HepG2 (cell line): ENCODE measurements around the gene NOC3L. TPM values are rescaled to one million over a fixed set of nuclear protein-coding genes. Genes with fewer than 3 reads are reported as not detected.

Experiments used
- ATAC-seq: fragments of 200-7000 bp; cut with Tn5 transposase; 3 replicates; pipeline ENCODE4 v1.9.1; 2020; ENCODE audit warnings: mild to moderate bottlenecking, moderate library complexity
- BruUV-seq: library from RNA; stranded (reverse); fragments of 400-500 nt; replicated peaks from 2 replicates; lab custom pipeline; 2021; lab: Mats Ljungman, UMichigan
- CTCF ChIA-PET: fragments of 300-600 bp; formaldehyde crosslinking; extraction: SDS; loops from one replicate; lab custom pipeline; 2021; ENCODE audit warnings: low total read pairs, inconsistent platforms, low intra/inter-chr PET ratio; lab: Yijun Ruan, JAX
- POLR2A ChIA-PET: fragments of 350-600 bp; sonication (Branson Sonifier 250); formaldehyde crosslinking; loops from one replicate; lab custom pipeline; 2020; ENCODE audit warnings: antibody characterized with exemption, inconsistent platforms; lab: Yijun Ruan, JAX
- DNase-seq: peaks from one replicate; pipeline ENCODE4 v3.0.0-alpha.2; 2015; ENCODE audit warnings: low spot score
- FAIRE-seq: peaks from 3 replicates; lab custom pipeline; 2011; peaks lifted over from hg19 to GRCh38; lab: Jason Lieb, UNC
- H2AFZ ChIP-seq: one replicate; pipeline ENCODE4 v1.6.1; 2011; ENCODE audit warnings: low read length, inconsistent platforms
- H3K27ac ChIP-seq: fragments of 300-600 bp; 3 replicates; pipeline ENCODE4 v1.8.0; 2011; ENCODE audit warnings: mixed run types, mild to moderate bottlenecking, mixed read lengths, low read length, inconsistent platforms; ENCODE audit not compliant: insufficient read depth; ENCODE audit errors: extremely low read length
- H3K27me3 ChIP-seq, 2 experiments: fragments of 200-600 bp in 1 of 2; 2 replicates in 1 of 2; 3 replicates in 1 of 2; pipeline versions ENCODE4 v1.6.0 to v1.8.0; 2011; ENCODE audit warnings: low read length in 2 of 2, mild to moderate bottlenecking in 2 of 2, moderate library complexity in 2 of 2, inconsistent platforms in 1 of 2; ENCODE audit not compliant: insufficient read depth in 2 of 2, control insufficient read depth in 1 of 2
- H3K36me3 ChIP-seq, 2 experiments: fragments of 200-600 bp in 1 of 2; replicated peaks in 1 of 2; 2 replicates in 1 of 2; 3 replicates in 1 of 2; pipeline versions ENCODE4 v1.5.1 to v1.8.0; 2011; ENCODE audit warnings: low read length in 2 of 2, inconsistent platforms in 1 of 2; ENCODE audit not compliant: insufficient read depth in 2 of 2, control insufficient read depth in 1 of 2
- H3K4me1 ChIP-seq: 2 replicates; pipeline ENCODE4 v1.5.1; 2012; ENCODE audit warnings: low read length, inconsistent platforms; ENCODE audit not compliant: insufficient read depth
- H3K4me2 ChIP-seq: 2 replicates; pipeline ENCODE4 v1.6.0; 2011; ENCODE audit warnings: low read depth, low read length, inconsistent platforms
- H3K4me3 ChIP-seq, 3 experiments: fragments of 200-600 bp in 1 of 3; sonication (generic), shearing (Covaris generic) in 1 of 3; replicated peaks in 1 of 3; 2 replicates each; pipeline ENCODE4 v1.5.1; 2011 to 2016; ENCODE audit warnings: low read length in 3 of 3, inconsistent platforms in 2 of 3, low read depth in 2 of 3, mild to moderate bottlenecking in 2 of 3, control low read depth in 1 of 3, mixed read lengths in 1 of 3; ENCODE audit not compliant: insufficient read depth in 1 of 3
- H3K79me2 ChIP-seq: one replicate; pipeline ENCODE4 v1.6.1; 2011; ENCODE audit warnings: low read length, inconsistent platforms; ENCODE audit not compliant: insufficient read depth
- H3K9ac ChIP-seq: 2 replicates; pipeline ENCODE4 v1.6.0; 2011; ENCODE audit warnings: mild to moderate bottlenecking, low read depth, low read length, inconsistent platforms; ENCODE audit not compliant: insufficient read depth
- H3K9me3 ChIP-seq: 2 replicates; pipeline ENCODE4 v1.5.1; 2012; ENCODE audit warnings: mild to moderate bottlenecking, low read length
- H4K20me1 ChIP-seq: 2 replicates; pipeline ENCODE4 v1.6.0; 2011; ENCODE audit warnings: inconsistent platforms, mild to moderate bottlenecking, low read length, moderate library complexity; ENCODE audit not compliant: insufficient read depth
- CC2D1A ChIP-seq: sonication (generic); formaldehyde crosslinking; IDR thresholded peaks from 2 replicates; pipeline ENCODE4 v1.8.1; 2023; ENCODE audit warnings: mild to moderate bottlenecking, missing genetic modification reagents
- EHMT2 ChIP-seq: fragments of 200-600 bp; sonication (generic); IDR thresholded peaks from 2 replicates; pipeline ENCODE4 v1.7.0; 2017; ENCODE audit warnings: antibody characterized with exemption, low read depth, low read length, borderline replicate concordance
- GATAD1 ChIP-seq: IDR thresholded peaks from 2 replicates; pipeline ENCODE4 v1.6.1; 2016; ENCODE audit warnings: missing genetic modification reagents, missing compliant biosample characterization
- KLF12 ChIP-seq: sonication (generic); formaldehyde crosslinking; IDR thresholded peaks from 2 replicates; pipeline ENCODE4 v1.4.0; 2020; ENCODE audit warnings: missing genetic modification reagents, borderline replicate concordance
- MAX ChIP-seq: IDR thresholded peaks from 2 replicates; pipeline ENCODE4 v1.6.1; 2012; ENCODE audit warnings: inconsistent platforms
- MLX ChIP-seq: IDR thresholded peaks from 2 replicates; pipeline ENCODE4 v1.6.1; 2016
- MNT ChIP-seq: fragments of 450-650 bp; IDR thresholded peaks from 2 replicates; pipeline ENCODE4 v1.6.1; 2016
- RFXANK ChIP-seq: IDR thresholded peaks from 2 replicates; pipeline ENCODE4 v1.6.1; 2016
- SMC3 ChIP-seq: IDR thresholded peaks from 2 replicates; pipeline ENCODE4 v1.6.1; 2011; ENCODE audit warnings: low read length, improper control_type of control experiment
- ZBTB34 ChIP-seq: sonication (generic); formaldehyde crosslinking; IDR thresholded peaks from 2 replicates; pipeline ENCODE4 v1.8.0; 2022; ENCODE audit warnings: mild to moderate bottlenecking, missing genetic modification reagents
- ZC3H13 ChIP-seq: sonication (generic); formaldehyde crosslinking; IDR thresholded peaks from 2 replicates; pipeline ENCODE4 v1.8.1; 2023; ENCODE audit warnings: mild to moderate bottlenecking, missing genetic modification reagents, moderate library complexity
- ZNF17 ChIP-seq: sonication (generic); formaldehyde crosslinking; IDR thresholded peaks from 2 replicates; pipeline ENCODE4 v1.5.0; 2020; ENCODE audit warnings: mild to moderate bottlenecking, missing genetic modification reagents
- ZNF878 ChIP-seq: sonication (generic); formaldehyde crosslinking; IDR thresholded peaks from 2 replicates; pipeline ENCODE4 v1.8.1; 2023; ENCODE audit warnings: mild to moderate bottlenecking, missing genetic modification reagents, moderate library complexity
- WGBS: methylation state at CpG from one replicate; pipeline ENCODE4 v1.1.6; 2017; ENCODE audit warnings: low lambda C conversion rate; 5-methylcytosine and 5-hydroxymethylcytosine counted together
- in situ Hi-C: cut with HindIII; loops from 2 replicates; pipeline ENCODE4 v1.10.0; 2017; ENCODE audit warnings: low pct_unique_long_range_greater_than_20kb; ENCODE audit not compliant: extremely low pct_ligation_motif_present
- intact Hi-C: fragments of 100-400 bp; cut with micrococcal nuclease; formaldehyde crosslinking; loops from one replicate; pipeline ENCODE4 v1.10.0; 2022; ENCODE audit not compliant: unreplicated experiment
- polyA plus RNA-seq, 8 experiments: library from polyadenylated mRNA; depleted of rRNA in 3 of 8; stranded (reverse) in 7 of 8; unstranded in 1 of 8; fragments of >200 nt; fragmentation: Illumina TruSeq in 4 of 8; extraction: Trizol in 4 of 8; gene quantifications; 2 replicates each; pipeline versions ENCODE4 v1.2.1 to v1.2.3, GENCODE V29; 2011 to 2016; ENCODE audit warnings: low read depth in 4 of 8, missing spikeins in 1 of 8, mixed read lengths in 1 of 8; ENCODE audit not compliant: insufficient read depth in 1 of 8
- total RNA-seq, 5 experiments: library from RNA; depleted of rRNA; stranded (reverse); fragments of >200 nt; fragmentation: Illumina TruSeq; extraction: Trizol; gene quantifications; 2 replicates each; pipeline ENCODE4 v1.2.3, GENCODE V29; 2016; ENCODE audit warnings: low read depth in 1 of 5

Gene NOC3L
- total and polyA plus RNA-seq, 2 of the 13 experiments (the other 11 are each of a cell fraction or from before 2014, with no cell fraction given): 7.8 to 36.6 TPM

- H3K4me2 ChIP-seq: no peak overlapping the region
- TF ChIP-seq MNT (no peak), MLX (no peak), GATAD1 (CRISPR knock-in tag) (no peak)
- TF ChIP-seq, all 625 proteins: peak for 0
- Histone ChIP-seq H3K27me3 (no peaks in the 10 kb centered on the region; a peak in 2 of 5 replicates), H4K20me1 (no peaks in the 10 kb centered on the region), H3K9me3 (no peaks in the 10 kb centered on the region), H2AFZ (no peak overlapping the region), H3K9ac (no peak overlapping the region), H3K36me3 (no peaks in the 10 kb centered on the region), H3K4me1 (peaks cover 22% of the 10 kb centered on the region), H3K79me2 (peaks cover 24% of the 10 kb centered on the region), H3K4me3 (no peak overlapping the region), H3K27ac (no peak overlapping the region)
- FAIRE-seq (no peak), ATAC-seq (no peak), DNase-seq (no peak)
- 53% methylated on average over 1 of the region's 1 CpG for WGBS
- in situ Hi-C loops: loop anchor here (5.0 kb wide), 1 partner anchor 38 kb away; the partner anchor contains the start of gene TBC1D12
- BruUV-seq: no TSS peak
- CTCF ChIA-PET: no interaction called here
- POLR2A ChIA-PET: no interaction called here
- intact Hi-C loops: no loop called here
These were observed 1.7 kb upstream of the NOC3L start for GRCh38 chr10:94364482-94364881.

GRCh38 chr10:94363251-94363565, 469 bp upstream of the NOC3L start:
- WGBS: 65% methylated on average over 8 of the region's 8 CpGs
- intact Hi-C loops: no loop called here
- peak overlapping the region; percentile 77; the same call in 1 of the 2 replicates for H3K9ac ChIP-seq
- peaks cover 22% of the 10 kb centered on the region for H3K4me1 ChIP-seq
- POLR2A ChIA-PET: interaction anchor here (2.5 kb wide), 1 partner anchor 39 kb away, joined by 23 read pairs; the partner anchor contains the start of gene TBC1D12
- FAIRE-seq: no peak
- no peak for DNase-seq
- peaks cover 29% of the 10 kb centered on the region for H3K79me2 ChIP-seq
- CTCF ChIA-PET: no interaction called here
- peak overlapping the region; percentile 80 for H3K4me2 ChIP-seq
- no peak for ATAC-seq
- no peak overlapping the region for H3K27ac ChIP-seq
- H2AFZ ChIP-seq: peak overlapping the region; percentile 92
- H3K36me3 ChIP-seq: peaks cover under 1 to 6% of the 10 kb centered on the region in 2 experiments; a peak in 3 of 5 replicates
- in situ Hi-C loops: loop anchor here (5.0 kb wide), 1 partner anchor 39 kb away; the partner anchor contains the start of gene TBC1D12
- H3K27me3 ChIP-seq: no peaks in the 10 kb centered on the region; a peak in 2 of 5 replicates
- H4K20me1 ChIP-seq: no peaks in the 10 kb centered on the region
- peak overlapping the region in 1 of 3 experiments; percentile 74; a peak in 2 of 6 replicates for H3K4me3 ChIP-seq
- H3K9me3 ChIP-seq: no peaks in the 10 kb centered on the region
- BruUV-seq: no TSS peak
- no peak for TF ChIP-seq ZBTB34 (CRISPR knock-in tag)
- TF ChIP-seq SMC3: no peak
- TF ChIP-seq EHMT2: no peak
- TF ChIP-seq KLF12 (CRISPR knock-in tag): no peak
- no peak for TF ChIP-seq RFXANK (CRISPR knock-in tag)
- TF ChIP-seq ZC3H13: no peak
- no peak for TF ChIP-seq CC2D1A
- no peak for TF ChIP-seq MAX
- TF ChIP-seq ZNF878 (CRISPR knock-in tag): 0 out of 2 replicates have a peak, but pooled peaks have one; percentile 12
- no peak for TF ChIP-seq ZNF17 (CRISPR knock-in tag)
